Measurements from ENCODE around the gene SCARB1. TPM values are rescaled to one million over a fixed set of nuclear protein-coding genes. Genes with fewer than 3 reads are reported as not detected.
A peak's percentile ranks its signal among the peaks of the same experiment; 100 is the strongest.

SCARB1 gene
- total and polyA plus RNA-seq, 9 of the 15 experiments (the other 6 are each of a cell fraction or from before 2014, with no cell fraction given), result 0.56 to 157 (median 52.8) TPM

DNA sequence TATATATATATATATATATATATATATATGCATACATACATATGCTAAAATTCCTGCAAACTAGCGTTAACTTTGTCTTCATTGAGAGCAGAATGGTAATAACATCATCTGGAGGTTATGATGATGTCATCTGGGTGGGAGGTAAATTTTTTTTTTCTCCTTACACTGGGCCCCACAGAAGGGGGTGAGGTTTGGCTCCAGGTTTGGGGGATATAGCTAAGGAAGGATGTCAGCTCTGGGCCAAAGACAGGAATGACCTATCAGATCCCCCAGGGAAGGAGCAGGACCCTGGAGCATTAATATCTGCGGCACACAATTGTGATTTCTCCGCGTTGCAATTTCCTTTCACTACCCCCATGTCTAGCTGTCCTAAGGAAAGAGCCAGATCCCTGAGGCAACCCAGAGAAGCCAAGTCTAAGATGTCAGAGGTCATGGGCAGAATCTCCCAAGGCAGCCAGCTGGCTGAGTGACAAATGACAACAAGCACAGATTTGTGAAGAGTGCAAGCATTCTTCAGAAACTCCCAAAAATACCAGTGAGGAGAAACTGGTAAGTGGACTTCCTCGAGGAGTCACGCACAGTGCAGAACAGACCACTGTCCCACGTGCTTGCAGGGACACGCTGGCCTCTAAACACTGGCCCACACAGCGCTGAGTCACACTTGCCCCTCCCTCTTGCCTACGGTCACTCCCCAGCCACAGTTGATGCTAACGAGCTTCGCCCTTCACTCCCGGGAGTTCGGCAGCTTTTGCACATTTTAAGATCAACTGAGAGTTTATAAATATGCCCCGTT, 40.8 kb upstream of the SCARB1 start (continued):
- TF ChIP-seq, protein P1, sequence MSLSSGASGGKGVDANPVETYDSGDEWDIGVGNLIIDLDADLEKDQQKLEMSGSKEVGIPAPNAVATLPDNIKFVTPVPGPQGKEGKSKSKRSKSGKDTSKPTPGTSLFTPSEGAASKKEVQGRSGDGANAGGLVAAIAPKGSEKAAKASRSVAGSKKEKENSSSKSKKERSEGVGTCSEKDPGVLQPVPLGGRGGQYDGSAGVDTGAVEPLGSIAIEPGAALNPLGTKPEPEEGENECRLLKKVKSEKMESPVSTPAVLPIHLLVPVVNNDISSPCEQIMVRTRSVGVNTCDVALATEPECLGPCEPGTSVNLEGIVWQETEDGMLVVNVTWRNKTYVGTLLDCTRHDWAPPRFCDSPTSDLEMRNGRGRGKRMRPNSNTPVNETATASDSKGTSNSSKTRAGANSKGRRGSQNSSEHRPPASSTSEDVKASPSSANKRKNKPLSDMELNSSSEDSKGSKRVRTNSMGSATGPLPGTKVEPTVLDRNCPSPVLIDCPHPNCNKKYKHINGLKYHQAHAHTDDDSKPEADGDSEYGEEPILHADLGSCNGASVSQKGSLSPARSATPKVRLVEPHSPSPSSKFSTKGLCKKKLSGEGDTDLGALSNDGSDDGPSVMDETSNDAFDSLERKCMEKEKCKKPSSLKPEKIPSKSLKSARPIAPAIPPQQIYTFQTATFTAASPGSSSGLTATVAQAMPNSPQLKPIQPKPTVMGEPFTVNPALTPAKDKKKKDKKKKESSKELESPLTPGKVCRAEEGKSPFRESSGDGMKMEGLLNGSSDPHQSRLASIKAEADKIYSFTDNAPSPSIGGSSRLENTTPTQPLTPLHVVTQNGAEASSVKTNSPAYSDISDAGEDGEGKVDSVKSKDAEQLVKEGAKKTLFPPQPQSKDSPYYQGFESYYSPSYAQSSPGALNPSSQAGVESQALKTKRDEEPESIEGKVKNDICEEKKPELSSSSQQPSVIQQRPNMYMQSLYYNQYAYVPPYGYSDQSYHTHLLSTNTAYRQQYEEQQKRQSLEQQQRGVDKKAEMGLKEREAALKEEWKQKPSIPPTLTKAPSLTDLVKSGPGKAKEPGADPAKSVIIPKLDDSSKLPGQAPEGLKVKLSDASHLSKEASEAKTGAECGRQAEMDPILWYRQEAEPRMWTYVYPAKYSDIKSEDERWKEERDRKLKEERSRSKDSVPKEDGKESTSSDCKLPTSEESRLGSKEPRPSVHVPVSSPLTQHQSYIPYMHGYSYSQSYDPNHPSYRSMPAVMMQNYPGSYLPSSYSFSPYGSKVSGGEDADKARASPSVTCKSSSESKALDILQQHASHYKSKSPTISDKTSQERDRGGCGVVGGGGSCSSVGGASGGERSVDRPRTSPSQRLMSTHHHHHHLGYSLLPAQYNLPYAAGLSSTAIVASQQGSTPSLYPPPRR (CRISPR knock-in tag; IDR thresholded peaks at IDR 0.05; ENCODE audit: borderline replicate concordance), result no peak
- no peak for TF ChIP-seq FOXA1 (IDR thresholded peaks at IDR 0.05; ENCODE audit: borderline replicate concordance)
- no peak for TF ChIP-seq ZNF146 (CRISPR knock-in tag; IDR thresholded peaks at IDR 0.05; ENCODE audit: unreplicated experiment)
- TF ChIP-seq CREB1 (IDR thresholded peaks at IDR 0.05), result no peak; the same call in 1 of the 2 replicates
- TF ChIP-seq CREB1 (CRISPR knock-in tag; IDR thresholded peaks at IDR 0.05), result peak; percentile 18; the same call in 1 of the 2 replicates
- peak; percentile 65; the same call in 1 of the 2 replicates for TF ChIP-seq NBN (IDR thresholded peaks at IDR 0.05; ENCODE audit: low read depth)
- TF ChIP-seq ZNF830 (CRISPR knock-in tag; IDR thresholded peaks at IDR 0.05), result no peak
- TF ChIP-seq ATF1 (CRISPR knock-in tag; IDR thresholded peaks at IDR 0.05), result no peak
- TF ChIP-seq ATF1 (tag; IDR thresholded peaks at IDR 0.05), result peak; percentile 89
- peak; percentile 70; the same call in 1 of the 2 replicates for TF ChIP-seq MXI1 (IDR thresholded peaks at IDR 0.05; ENCODE audit: low read depth, low read length)
- TF ChIP-seq ZNF184 (CRISPR knock-in tag; IDR thresholded peaks at IDR 0.05), result no peak
- peak; percentile 52 for TF ChIP-seq RBBP5 (IDR thresholded peaks at IDR 0.05; ENCODE audit: borderline replicate concordance, insufficient read depth, low read length, poor library complexity, severe bottlenecking)
- no peak for TF ChIP-seq DDX20 (tag; IDR thresholded peaks at IDR 0.05; ENCODE audit: low read depth)
- TF ChIP-seq, protein P2, sequence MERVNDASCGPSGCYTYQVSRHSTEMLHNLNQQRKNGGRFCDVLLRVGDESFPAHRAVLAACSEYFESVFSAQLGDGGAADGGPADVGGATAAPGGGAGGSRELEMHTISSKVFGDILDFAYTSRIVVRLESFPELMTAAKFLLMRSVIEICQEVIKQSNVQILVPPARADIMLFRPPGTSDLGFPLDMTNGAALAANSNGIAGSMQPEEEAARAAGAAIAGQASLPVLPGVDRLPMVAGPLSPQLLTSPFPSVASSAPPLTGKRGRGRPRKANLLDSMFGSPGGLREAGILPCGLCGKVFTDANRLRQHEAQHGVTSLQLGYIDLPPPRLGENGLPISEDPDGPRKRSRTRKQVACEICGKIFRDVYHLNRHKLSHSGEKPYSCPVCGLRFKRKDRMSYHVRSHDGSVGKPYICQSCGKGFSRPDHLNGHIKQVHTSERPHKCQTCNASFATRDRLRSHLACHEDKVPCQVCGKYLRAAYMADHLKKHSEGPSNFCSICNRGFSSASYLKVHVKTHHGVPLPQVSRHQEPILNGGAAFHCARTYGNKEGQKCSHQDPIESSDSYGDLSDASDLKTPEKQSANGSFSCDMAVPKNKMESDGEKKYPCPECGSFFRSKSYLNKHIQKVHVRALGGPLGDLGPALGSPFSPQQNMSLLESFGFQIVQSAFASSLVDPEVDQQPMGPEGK (CRISPR knock-in tag; IDR thresholded peaks at IDR 0.05; ENCODE audit: borderline replicate concordance), result no peak
- TF ChIP-seq, protein P3, sequence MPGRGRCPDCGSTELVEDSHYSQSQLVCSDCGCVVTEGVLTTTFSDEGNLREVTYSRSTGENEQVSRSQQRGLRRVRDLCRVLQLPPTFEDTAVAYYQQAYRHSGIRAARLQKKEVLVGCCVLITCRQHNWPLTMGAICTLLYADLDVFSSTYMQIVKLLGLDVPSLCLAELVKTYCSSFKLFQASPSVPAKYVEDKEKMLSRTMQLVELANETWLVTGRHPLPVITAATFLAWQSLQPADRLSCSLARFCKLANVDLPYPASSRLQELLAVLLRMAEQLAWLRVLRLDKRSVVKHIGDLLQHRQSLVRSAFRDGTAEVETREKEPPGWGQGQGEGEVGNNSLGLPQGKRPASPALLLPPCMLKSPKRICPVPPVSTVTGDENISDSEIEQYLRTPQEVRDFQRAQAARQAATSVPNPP (IDR thresholded peaks at IDR 0.05; ENCODE audit: borderline replicate concordance, insufficient read depth, insufficient read length), result no peak
- TF ChIP-seq PTTG1 (tag; IDR thresholded peaks at IDR 0.05; ENCODE audit: low read depth), result 0 out of 2 replicates have a peak, but pooled peaks have one; percentile 30
- TF ChIP-seq, protein P4, sequence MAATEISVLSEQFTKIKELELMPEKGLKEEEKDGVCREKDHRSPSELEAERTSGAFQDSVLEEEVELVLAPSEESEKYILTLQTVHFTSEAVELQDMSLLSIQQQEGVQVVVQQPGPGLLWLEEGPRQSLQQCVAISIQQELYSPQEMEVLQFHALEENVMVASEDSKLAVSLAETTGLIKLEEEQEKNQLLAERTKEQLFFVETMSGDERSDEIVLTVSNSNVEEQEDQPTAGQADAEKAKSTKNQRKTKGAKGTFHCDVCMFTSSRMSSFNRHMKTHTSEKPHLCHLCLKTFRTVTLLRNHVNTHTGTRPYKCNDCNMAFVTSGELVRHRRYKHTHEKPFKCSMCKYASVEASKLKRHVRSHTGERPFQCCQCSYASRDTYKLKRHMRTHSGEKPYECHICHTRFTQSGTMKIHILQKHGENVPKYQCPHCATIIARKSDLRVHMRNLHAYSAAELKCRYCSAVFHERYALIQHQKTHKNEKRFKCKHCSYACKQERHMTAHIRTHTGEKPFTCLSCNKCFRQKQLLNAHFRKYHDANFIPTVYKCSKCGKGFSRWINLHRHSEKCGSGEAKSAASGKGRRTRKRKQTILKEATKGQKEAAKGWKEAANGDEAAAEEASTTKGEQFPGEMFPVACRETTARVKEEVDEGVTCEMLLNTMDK (IDR thresholded peaks at IDR 0.05; ENCODE audit: borderline replicate concordance, insufficient read depth, low read depth, low read length, poor library complexity, severe bottlenecking), result no peak
